LNCaP clone FGC (cell line): ENCODE measurements around the gene PAF1.
"Not testable (repeated sequence)": the region's sequence is repeated elsewhere in the genome, so short reads cannot be mapped to it uniquely, and the experiment has no call there.

ENCODE experiments used
- DNase-seq: peaks from one replicate; pipeline ENCODE4 v3.0.0-alpha.2; 2011; ENCODE audit warnings: low read depth
- H3K4me3 ChIP-seq: 2 replicates; pipeline ENCODE4 v1.5.1; 2011; ENCODE audit warnings: mild to moderate bottlenecking, low read depth, low read length, control low read depth
- CTCF ChIP-seq: IDR thresholded peaks from 2 replicates; pipeline ENCODE4 v1.5.1; 2012; ENCODE audit warnings: mild to moderate bottlenecking; ENCODE audit not compliant: control insufficient read depth, insufficient read depth; ENCODE audit errors: extremely low read depth

PAF1 gene

GRCh38 chr19:39379865-39380396 lies 11.0 kb downstream of the PAF1 start:
- no peak for TF ChIP-seq CTCF
- H3K4me3 ChIP-seq = no peak overlapping the region
- DNase-seq = no peak

- DNase-seq, H3K4me3 ChIP-seq: not testable (repeated sequence)
Observed at GRCh38 chr19:39379366-39379765, 11.5 kb downstream of the PAF1 start.

- no peak for TF ChIP-seq CTCF
- DNase-seq = no peak
- H3K4me3 ChIP-seq = no peak overlapping the region
Observed at GRCh38 chr19:39377373-39378362, 13.2 kb downstream of the PAF1 start.

- TF ChIP-seq CTCF = no peak
- DNase-seq = no peak
- H3K4me3 ChIP-seq = no peak overlapping the region
Observed at GRCh38 chr19:39375929-39376328, 15.0 kb downstream of the PAF1 start.

GRCh38 chr19:39372941-39373340 lies 18.0 kb downstream of the PAF1 start:
- no peak overlapping the region for H3K4me3 ChIP-seq
- DNase-seq = no peak
- TF ChIP-seq CTCF = no peak

GRCh38 chr19:39372047-39372802 lies 18.7 kb downstream of the PAF1 start:
- H3K4me3 ChIP-seq = no peak overlapping the region
- no peak for TF ChIP-seq CTCF
- no peak for DNase-seq

- no peak for TF ChIP-seq CTCF
- no peak overlapping the region for H3K4me3 ChIP-seq
- no peak for DNase-seq
Observed at GRCh38 chr19:39370735-39371134, 20.2 kb downstream of the PAF1 start.
